Central memory CD8-positive, alpha-beta T cell (primary cell): ENCODE data around the gene SLC44A3.

Experiments
- ATAC-seq: fragments of 150-1000 bp; cut with Tn5 transposase; replicated peaks from 2 replicates; pipeline ENCODE4 v1.10.0; 2022; ENCODE audit warnings: mild to moderate bottlenecking, moderate FRiP score, moderate number of reproducible peaks; ENCODE audit not compliant: poor library complexity, severe bottlenecking; ENCODE audit errors: extremely low read depth
- DNase-seq, 2 donors: peaks; one replicate each; pipeline ENCODE4 v3.0.0; 2021; ENCODE audit warnings: low spot score in 2 of 2
- H3K27ac Mint-ChIP-seq: one replicate; pipeline ENCODE4 v1.8.0; 2022; ENCODE audit warnings: low read depth, mild to moderate bottlenecking, moderate library complexity, mixed read lengths
- H3K27me3 Mint-ChIP-seq: one replicate; pipeline ENCODE4 v1.8.0; 2022; ENCODE audit warnings: mixed read lengths
- H3K36me3 Mint-ChIP-seq: one replicate; pipeline ENCODE4 v1.8.0; 2022; ENCODE audit warnings: mild to moderate bottlenecking, moderate library complexity, mixed read lengths; ENCODE audit not compliant: insufficient read depth
- H3K4me1 Mint-ChIP-seq: one replicate; pipeline ENCODE4 v1.8.0; 2022; ENCODE audit warnings: mixed read lengths
- H3K4me3 Mint-ChIP-seq: one replicate; pipeline ENCODE4 v1.8.0; 2022; ENCODE audit warnings: mild to moderate bottlenecking, moderate library complexity, mixed read lengths
- H3K9me3 Mint-ChIP-seq: one replicate; pipeline ENCODE4 v1.8.0; 2022; ENCODE audit warnings: mixed read lengths

SLC44A3 gene

GRCh38 chr1:94873520-94874351 is 53.6 kb downstream of the SLC44A3 start:
- Mint-ChIP-seq H3K9me3 (no peaks in the 10 kb centered on the region), H3K36me3 (peaks cover 3% of the 10 kb centered on the region), H3K4me1 (no peaks in the 10 kb centered on the region), H3K27ac (no peak overlapping the region), H3K4me3 (no peak overlapping the region), H3K27me3 (peaks cover 37% of the 10 kb centered on the region)
- DNase-seq (no peak), ATAC-seq (no peak)

- H3K4me1 Mint-ChIP-seq: no peaks in the 10 kb centered on the region
- no peak overlapping the region for H3K27ac Mint-ChIP-seq
- H3K27me3 Mint-ChIP-seq: peaks cover 37% of the 10 kb centered on the region
- ATAC-seq (no peak), DNase-seq (no peak)
- H3K9me3 Mint-ChIP-seq: no peaks in the 10 kb centered on the region
- no peak overlapping the region for H3K4me3 Mint-ChIP-seq
- H3K36me3 Mint-ChIP-seq: peaks cover 3% of the 10 kb centered on the region
These were observed 54.3 kb downstream of the SLC44A3 start for GRCh38 chr1:94874423-94874822.

- Mint-ChIP-seq H3K27me3 (peaks cover 37% of the 10 kb centered on the region), H3K36me3 (peaks cover 3% of the 10 kb centered on the region), H3K9me3 (no peaks in the 10 kb centered on the region), H3K4me3 (no peak overlapping the region), H3K4me1 (no peaks in the 10 kb centered on the region), H3K27ac (no peak overlapping the region)
- ATAC-seq (no peak), DNase-seq (no peak)
These were observed 55.6 kb downstream of the SLC44A3 start for GRCh38 chr1:94875794-94876193.

- DNase-seq (no peak), ATAC-seq (no peak)
- Mint-ChIP-seq H3K27me3 (peaks cover 37% of the 10 kb centered on the region), H3K4me3 (no peak overlapping the region), H3K36me3 (peaks cover 3% of the 10 kb centered on the region), H3K4me1 (no peaks in the 10 kb centered on the region), H3K9me3 (no peaks in the 10 kb centered on the region), H3K27ac (no peak overlapping the region)
These were observed 56.2 kb downstream of the SLC44A3 start for GRCh38 chr1:94876362-94876761.

- H3K4me3 Mint-ChIP-seq: no peak overlapping the region
- H3K36me3 Mint-ChIP-seq: peaks cover 3% of the 10 kb centered on the region
- no peak for ATAC-seq
These were observed 58.2 kb downstream of the SLC44A3 start for GRCh38 chr1:94878329-94878728.

GRCh38 chr1:94883691-94884090 is 63.5 kb downstream of the SLC44A3 start:
- Mint-ChIP-seq H3K27me3 (peaks cover under 1% of the 10 kb centered on the region), H3K36me3 (peaks cover 1% of the 10 kb centered on the region), H3K4me1 (peaks cover 15% of the 10 kb centered on the region), H3K27ac (peak overlapping the region; percentile 10), H3K4me3 (peak overlapping the region; percentile 38), H3K9me3 (no peaks in the 10 kb centered on the region)
- ATAC-seq (peak; percentile 10), DNase-seq (no peak)

More at GRCh38 chr1:94878329-94878728, 58.2 kb downstream of the SLC44A3 start:
- Mint-ChIP-seq H3K4me1 (peaks cover 9% of the 10 kb centered on the region), H3K27me3 (peaks cover 37% of the 10 kb centered on the region), H3K27ac (no peak overlapping the region), H3K9me3 (no peaks in the 10 kb centered on the region)
- DNase-seq: no peak

GRCh38 chr1:94884106-94884505 is 63.9 kb downstream of the SLC44A3 start:
- Mint-ChIP-seq H3K9me3 (no peaks in the 10 kb centered on the region), H3K4me3 (no peak overlapping the region), H3K36me3 (peaks cover 1% of the 10 kb centered on the region), H3K27me3 (no peaks in the 10 kb centered on the region), H3K4me1 (peaks cover 15% of the 10 kb centered on the region), H3K27ac (no peak overlapping the region)
- no peak for ATAC-seq
- no peak for DNase-seq

- no peak for DNase-seq
- Mint-ChIP-seq H3K4me1 (peaks cover 15% of the 10 kb centered on the region), H3K27me3 (no peaks in the 10 kb centered on the region), H3K9me3 (no peaks in the 10 kb centered on the region), H3K4me3 (no peak overlapping the region), H3K36me3 (peaks cover 1% of the 10 kb centered on the region), H3K27ac (no peak overlapping the region)
- ATAC-seq: no peak
These were observed 64.3 kb downstream of the SLC44A3 start for GRCh38 chr1:94884507-94884906.

GRCh38 chr1:94886361-94886760 is 66.2 kb downstream of the SLC44A3 start:
- DNase-seq: no peak
- no peak for ATAC-seq
- H3K36me3 Mint-ChIP-seq: peaks cover 1% of the 10 kb centered on the region
- peaks cover 15% of the 10 kb centered on the region for H3K4me1 Mint-ChIP-seq
- H3K27me3 Mint-ChIP-seq: peaks cover 11% of the 10 kb centered on the region
- H3K9me3 Mint-ChIP-seq: no peaks in the 10 kb centered on the region
- H3K4me3 Mint-ChIP-seq: no peak overlapping the region
- no peak overlapping the region for H3K27ac Mint-ChIP-seq

- DNase-seq (no peak), ATAC-seq (no peak)
- Mint-ChIP-seq H3K27me3 (peaks cover 13% of the 10 kb centered on the region), H3K36me3 (peaks cover 1% of the 10 kb centered on the region), H3K27ac (no peak overlapping the region), H3K9me3 (no peaks in the 10 kb centered on the region), H3K4me3 (no peak overlapping the region), H3K4me1 (peaks cover 15% of the 10 kb centered on the region)
These were observed 66.9 kb downstream of the SLC44A3 start for GRCh38 chr1:94887106-94887505.

- no peak overlapping the region for H3K27ac Mint-ChIP-seq
These were observed 67.5 kb downstream of the SLC44A3 start for GRCh38 chr1:94887603-94888171.

GRCh38 chr1:94888201-94888600 is 68.0 kb downstream of the SLC44A3 start:
- Mint-ChIP-seq H3K27ac (no peak overlapping the region), H3K27me3 (peaks cover 23% of the 10 kb centered on the region), H3K36me3 (peaks cover 1% of the 10 kb centered on the region), H3K4me1 (peaks cover 8% of the 10 kb centered on the region), H3K4me3 (no peak overlapping the region), H3K9me3 (no peaks in the 10 kb centered on the region)
- ATAC-seq (no peak), DNase-seq (no peak)

More at GRCh38 chr1:94887603-94888171, 67.5 kb downstream of the SLC44A3 start:
- Mint-ChIP-seq H3K4me3 (no peak overlapping the region), H3K27me3 (peaks cover 19% of the 10 kb centered on the region), H3K4me1 (peaks cover 13% of the 10 kb centered on the region), H3K36me3 (peaks cover 1% of the 10 kb centered on the region), H3K9me3 (no peaks in the 10 kb centered on the region)
- ATAC-seq (no peak), DNase-seq (no peak)

- no peak for DNase-seq
These were observed 72.6 kb downstream of the SLC44A3 start for GRCh38 chr1:94892604-94893254.

More at GRCh38 chr1:94892604-94893254, 72.6 kb downstream of the SLC44A3 start:
- ATAC-seq: no peak
- Mint-ChIP-seq H3K4me3 (no peak overlapping the region), H3K27ac (no peak overlapping the region), H3K4me1 (no peaks in the 10 kb centered on the region), H3K36me3 (no peaks in the 10 kb centered on the region), H3K27me3 (peaks cover 33% of the 10 kb centered on the region), H3K9me3 (no peaks in the 10 kb centered on the region)
